Suppressor macrophage treated with lipopolysaccharide for 4 hours (primary cell): ENCODE results near the gene RER1.

ENCODE experiments used
- DNase-seq: peaks from one replicate; pipeline ENCODE4 v3.0.0-alpha.2; 2020

Gene RER1

GRCh38 chr1:2353551-2354438, 37.8 kb upstream of the RER1 start:
- DNase-seq = no peak

GRCh38 chr1:2354511-2355372, 36.9 kb upstream of the RER1 start:
- no peak for DNase-seq

GRCh38 chr1:2355373-2356261, 36.0 kb upstream of the RER1 start:
- no peak for DNase-seq

- DNase-seq = no peak
Observed at GRCh38 chr1:2356401-2356800, 35.2 kb upstream of the RER1 start.

- no peak for DNase-seq
Observed at GRCh38 chr1:2356911-2357845, 34.5 kb upstream of the RER1 start.

- no peak for DNase-seq
Observed at GRCh38 chr1:2358072-2358471, 33.6 kb upstream of the RER1 start.

GRCh38 chr1:2358651-2359640, 32.7 kb upstream of the RER1 start:
- no peak for DNase-seq

GRCh38 chr1:2360588-2361364, 30.9 kb upstream of the RER1 start:
- DNase-seq = no peak

- no peak for DNase-seq
Observed at GRCh38 chr1:2363847-2364513, 27.7 kb upstream of the RER1 start.

GRCh38 chr1:2368053-2368744, 23.4 kb upstream of the RER1 start:
- DNase-seq = no peak

GRCh38 chr1:2372551-2373490, 18.8 kb upstream of the RER1 start:
- DNase-seq = no peak

- DNase-seq = no peak
Observed at GRCh38 chr1:2373551-2374251, 17.9 kb upstream of the RER1 start.

- no peak for DNase-seq
Observed at GRCh38 chr1:2374252-2375155, 17.1 kb upstream of the RER1 start.

GRCh38 chr1:2375246-2375922, 16.3 kb upstream of the RER1 start:
- no peak for DNase-seq

GRCh38 chr1:2375923-2376260, 15.7 kb upstream of the RER1 start:
- DNase-seq = no peak
